ENCODE measurements around the gene CRACR2A. TPM values are rescaled to one million over a fixed set of nuclear protein-coding genes. Genes with fewer than 3 reads are reported as not detected.

The CRACR2A gene
- 10 to 100 TPM; 38.5 to 40.1 TPM for total RNA-seq

GRCh38 chr12:3752741-3753486, at the start of gene CRACR2A:
CRACR2A (minus strand) TSS chr12:3753109; CDS start chr12:3696999, 56,110 bp downstream.
- Mint-ChIP-seq H3K4me3 (peak within 1 kb of the TSS; percentile 85), H3K9me3 (ENCODE audit: insufficient read depth) (no peaks in the 10 kb centered on the region), H3K27ac (peak within 1 kb of the TSS; percentile 96), H3K36me3 (ENCODE audit: low read depth) (peaks cover 32% of the 10 kb centered on the region), H3K4me1 (ENCODE audit: low read depth) (peaks cover 54% of the 10 kb centered on the region), H3K27me3 (ENCODE audit: low read depth) (no peaks in the 10 kb centered on the region)
- ATAC-seq (peak; percentile 89), DNase-seq (peak; percentile 92)
- ChIA-PET POLR2A (interaction anchor here (0.7 to 1.6 kb wide), 9 partner anchors 9 to 896 kb away, joined by 3 to 14 read pairs (median 4); partner anchors contain the start of genes AKAP3 and NDUFA9), CTCF (interaction anchor here (0.8 to 3.1 kb wide), 13 partner anchors 10 to 453 kb away, joined by 3 to 16 read pairs (median 6); no protein-coding TSS in a partner anchor)

- ATAC-seq (no peak), DNase-seq (no peak)
- no peak overlapping the region for H3K27ac Mint-ChIP-seq
- H3K4me1 Mint-ChIP-seq (ENCODE audit: low read depth) = no peaks in the 10 kb centered on the region
- no peaks in the 10 kb centered on the region for H3K9me3 Mint-ChIP-seq (ENCODE audit: insufficient read depth)
- ChIA-PET CTCF (interaction anchor here (3.7 kb wide), 1 partner anchor 497 kb away, joined by 45 read pairs; no protein-coding TSS in a partner anchor), POLR2A (no interaction called here)
- peaks cover 3% of the 10 kb centered on the region for H3K36me3 Mint-ChIP-seq (ENCODE audit: low read depth)
- H3K27me3 Mint-ChIP-seq (ENCODE audit: low read depth) = no peaks in the 10 kb centered on the region
- H3K4me3 Mint-ChIP-seq = no peak overlapping the region
Measured at GRCh38 chr12:3797531-3798048, 44.7 kb upstream of the CRACR2A start.

- no peak for ATAC-seq
- DNase-seq = no peak
- Mint-ChIP-seq H3K27me3 (ENCODE audit: low read depth) (no peaks in the 10 kb centered on the region), H3K4me3 (no peak overlapping the region), H3K27ac (no peak overlapping the region), H3K9me3 (ENCODE audit: insufficient read depth) (no peaks in the 10 kb centered on the region), H3K36me3 (ENCODE audit: low read depth) (peaks cover 3% of the 10 kb centered on the region), H3K4me1 (ENCODE audit: low read depth) (no peaks in the 10 kb centered on the region)
- ChIA-PET POLR2A (interaction anchor here (0.6 kb wide), 1 partner anchor 354 kb away, joined by 3 read pairs; no protein-coding TSS in a partner anchor), CTCF (interaction anchor here (0.6 to 3.3 kb wide), 4 partner anchors 9 to 938 kb away, joined by 3 to 19 read pairs (median 8); no protein-coding TSS in a partner anchor)
Measured at GRCh38 chr12:3795492-3796133, 42.7 kb upstream of the CRACR2A start.

DNA sequence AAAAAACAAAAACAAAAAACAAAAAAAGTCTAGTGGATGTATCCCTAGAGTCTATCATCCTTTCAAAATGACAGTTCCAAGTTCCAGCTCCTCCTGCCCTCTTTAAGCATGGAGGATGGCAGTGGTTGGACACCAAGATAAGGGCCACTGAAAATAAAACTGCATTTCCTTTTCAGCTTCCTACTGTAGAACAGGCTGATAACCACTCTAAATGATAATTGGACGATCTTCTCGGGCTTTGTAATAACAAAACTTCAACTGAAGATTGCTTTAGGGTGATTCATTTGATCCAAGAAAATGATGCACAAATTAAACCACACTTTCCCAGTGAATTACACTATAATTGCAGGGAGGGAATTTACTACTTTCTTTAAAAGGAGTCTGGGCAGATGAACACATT, 42.2 kb upstream of the CRACR2A start:
- CTCF ChIA-PET = interaction anchor here (0.6 to 3.3 kb wide), 4 partner anchors 9 to 939 kb away, joined by 3 to 19 read pairs (median 8); no protein-coding TSS in a partner anchor
- no peaks in the 10 kb centered on the region for H3K9me3 Mint-ChIP-seq (ENCODE audit: insufficient read depth)
- H3K4me3 Mint-ChIP-seq = no peak overlapping the region
- no peak overlapping the region for H3K27ac Mint-ChIP-seq
- POLR2A ChIA-PET = interaction anchor here (0.6 kb wide), 1 partner anchor 353 kb away, joined by 3 read pairs; no protein-coding TSS in a partner anchor
- no peak for ATAC-seq
- H3K4me1 Mint-ChIP-seq (ENCODE audit: low read depth) = no peaks in the 10 kb centered on the region
- H3K36me3 Mint-ChIP-seq (ENCODE audit: low read depth) = peaks cover 3% of the 10 kb centered on the region
- DNase-seq = no peak
- H3K27me3 Mint-ChIP-seq (ENCODE audit: low read depth) = no peaks in the 10 kb centered on the region

DNA sequence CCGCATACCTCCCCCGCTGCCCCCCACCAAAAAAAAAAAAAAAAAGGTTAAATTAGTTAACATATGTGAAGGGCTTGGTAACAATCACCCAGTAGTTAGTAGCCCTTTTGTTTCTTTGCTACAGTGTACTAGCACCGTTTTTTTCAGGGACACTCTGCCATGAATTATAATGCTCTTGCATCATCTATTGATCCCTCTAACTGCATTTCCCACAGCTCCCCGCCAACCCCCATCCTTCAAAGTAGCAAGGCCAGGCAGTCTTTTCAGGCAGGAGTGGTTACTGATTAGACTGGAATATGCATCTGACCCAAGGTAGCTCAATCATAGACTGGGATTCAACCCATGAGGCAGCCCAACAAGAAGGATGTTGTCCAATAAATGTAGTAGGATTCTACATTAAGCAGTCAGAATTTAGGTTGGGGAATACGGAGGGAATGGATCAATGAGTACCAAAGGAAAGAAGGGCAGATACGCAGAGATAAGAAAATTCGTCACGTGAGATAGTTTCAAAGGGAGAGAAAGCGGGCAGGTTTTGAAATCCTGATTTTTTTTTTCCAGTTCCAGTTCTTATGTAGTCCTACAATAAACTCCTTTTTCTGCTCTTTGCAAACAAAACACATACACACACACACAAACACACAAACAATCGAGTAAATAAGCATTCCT, 39.8 kb upstream of the CRACR2A start:
- no peaks in the 10 kb centered on the region for H3K9me3 Mint-ChIP-seq (ENCODE audit: insufficient read depth)
- ChIA-PET CTCF (interaction anchor here (3.3 kb wide), 1 partner anchor 12 kb away, joined by 19 read pairs; no protein-coding TSS in a partner anchor), POLR2A (no interaction called here)
- no peaks in the 10 kb centered on the region for H3K4me1 Mint-ChIP-seq (ENCODE audit: low read depth)
- no peak overlapping the region for H3K4me3 Mint-ChIP-seq
- H3K27ac Mint-ChIP-seq = no peak overlapping the region
- ATAC-seq (no peak), DNase-seq (no peak)
- no peaks in the 10 kb centered on the region for H3K27me3 Mint-ChIP-seq (ENCODE audit: low read depth)
- H3K36me3 Mint-ChIP-seq (ENCODE audit: low read depth) = peaks cover 10% of the 10 kb centered on the region

DNA sequence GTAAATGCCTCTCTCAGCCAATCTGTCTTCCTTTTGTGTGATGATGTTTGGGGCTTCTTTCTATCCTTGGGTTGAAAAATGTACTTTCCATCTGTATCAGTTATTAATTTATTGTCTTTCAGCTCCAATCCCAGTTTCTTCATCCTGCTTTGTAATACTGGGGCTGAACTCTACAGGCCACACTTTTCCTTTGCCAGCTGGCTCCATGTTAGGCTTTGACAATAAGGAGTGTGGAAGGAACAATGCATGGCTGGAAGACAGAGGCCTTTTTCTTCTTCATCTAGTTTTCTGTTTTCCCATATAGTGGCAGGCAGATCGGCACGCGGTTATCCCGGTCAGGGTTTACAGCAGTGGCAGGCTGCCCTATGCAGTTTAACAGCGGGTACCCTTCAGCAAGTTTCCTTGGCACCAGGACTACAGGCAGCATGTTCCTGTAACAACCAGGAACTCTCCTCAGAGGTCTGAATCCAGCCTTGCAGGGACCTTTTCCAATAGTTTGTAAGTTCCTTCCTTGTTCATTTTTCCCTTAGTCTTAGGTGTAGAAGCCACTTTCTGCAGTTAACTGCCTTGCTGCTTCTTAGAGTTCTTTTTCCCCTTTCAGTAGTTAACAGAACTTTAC, 38.5 kb upstream of the CRACR2A start:
- ChIA-PET POLR2A (no interaction called here), CTCF (interaction anchor here (2.1 kb wide), 1 partner anchor 12 kb away, joined by 6 read pairs; no protein-coding TSS in a partner anchor)
- H3K4me1 Mint-ChIP-seq (ENCODE audit: low read depth) = no peaks in the 10 kb centered on the region

GRCh38 chr12:3790642-3791041, 37.7 kb upstream of the CRACR2A start:
- no peaks in the 10 kb centered on the region for H3K27me3 Mint-ChIP-seq (ENCODE audit: low read depth)
- peaks cover 21% of the 10 kb centered on the region for H3K36me3 Mint-ChIP-seq (ENCODE audit: low read depth)
- no peaks in the 10 kb centered on the region for H3K9me3 Mint-ChIP-seq (ENCODE audit: insufficient read depth)
- ATAC-seq = no peak
- no peak overlapping the region for H3K4me3 Mint-ChIP-seq
- H3K27ac Mint-ChIP-seq = no peak overlapping the region
- DNase-seq = no peak
- CTCF ChIA-PET = interaction anchor here (2.1 kb wide), 1 partner anchor 13 kb away, joined by 6 read pairs; no protein-coding TSS in a partner anchor
- POLR2A ChIA-PET = no interaction called here
- H3K4me1 Mint-ChIP-seq (ENCODE audit: low read depth) = no peaks in the 10 kb centered on the region

More for the DNA sequence above, 38.5 kb upstream of the CRACR2A start:
- no peaks in the 10 kb centered on the region for H3K9me3 Mint-ChIP-seq (ENCODE audit: insufficient read depth)
- peaks cover 20% of the 10 kb centered on the region for H3K36me3 Mint-ChIP-seq (ENCODE audit: low read depth)
- no peak for DNase-seq
- H3K27me3 Mint-ChIP-seq (ENCODE audit: low read depth) = no peaks in the 10 kb centered on the region
- no peak overlapping the region for H3K27ac Mint-ChIP-seq
- ATAC-seq = no peak
- no peak overlapping the region for H3K4me3 Mint-ChIP-seq

DNA sequence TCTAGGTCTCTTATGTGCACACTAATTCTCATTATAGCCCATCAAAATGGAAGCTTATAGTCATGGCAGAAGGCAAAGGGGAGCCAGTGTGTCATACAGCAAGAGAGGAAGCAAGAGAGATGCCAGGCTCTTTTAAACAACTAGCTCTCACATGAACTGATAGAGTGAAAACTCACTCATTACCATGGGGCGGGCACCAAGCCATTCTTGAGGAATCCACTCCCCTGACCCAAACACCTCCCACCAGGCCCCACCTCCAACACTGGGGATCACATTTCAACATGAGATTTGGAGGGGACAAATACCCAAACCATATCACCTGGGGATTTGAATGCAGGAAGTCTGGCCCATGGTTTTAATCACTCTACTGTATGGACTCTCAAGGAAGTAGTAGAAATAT, 36.9 kb upstream of the CRACR2A start:
- no peak overlapping the region for H3K4me3 Mint-ChIP-seq
- peaks cover 21% of the 10 kb centered on the region for H3K36me3 Mint-ChIP-seq (ENCODE audit: low read depth)
- H3K27ac Mint-ChIP-seq = no peak overlapping the region
- ATAC-seq = no peak
- no peaks in the 10 kb centered on the region for H3K4me1 Mint-ChIP-seq (ENCODE audit: low read depth)
- ChIA-PET POLR2A (no interaction called here), CTCF (interaction anchor here (1.5 to 3.0 kb wide), 3 partner anchors 12 to 490 kb away, joined by 6 to 9 read pairs (median 6); no protein-coding TSS in a partner anchor)
- no peaks in the 10 kb centered on the region for H3K27me3 Mint-ChIP-seq (ENCODE audit: low read depth)
- DNase-seq = no peak
- no peaks in the 10 kb centered on the region for H3K9me3 Mint-ChIP-seq (ENCODE audit: insufficient read depth)

- DNase-seq (peak; percentile 39), ATAC-seq (no peak)
- Mint-ChIP-seq H3K27me3 (ENCODE audit: low read depth) (no peaks in the 10 kb centered on the region), H3K4me3 (no peak overlapping the region), H3K27ac (no peak overlapping the region), H3K4me1 (ENCODE audit: low read depth) (peaks cover 4% of the 10 kb centered on the region), H3K9me3 (ENCODE audit: insufficient read depth) (no peaks in the 10 kb centered on the region), H3K36me3 (ENCODE audit: low read depth) (no peaks in the 10 kb centered on the region)
- CTCF ChIA-PET = interaction anchor here (0.7 to 2.5 kb wide), 16 partner anchors 12 to 477 kb away, joined by 3 to 31 read pairs (median 5); no protein-coding TSS in a partner anchor
- POLR2A ChIA-PET = no interaction called here
Measured at GRCh38 chr12:3777206-3777809, 24.4 kb upstream of the CRACR2A start.

GRCh38 chr12:3775385-3776035, 22.6 kb upstream of the CRACR2A start:
- Mint-ChIP-seq H3K27me3 (ENCODE audit: low read depth) (no peaks in the 10 kb centered on the region), H3K36me3 (ENCODE audit: low read depth) (no peaks in the 10 kb centered on the region), H3K4me1 (ENCODE audit: low read depth) (peaks cover 9% of the 10 kb centered on the region), H3K4me3 (no peak overlapping the region), H3K9me3 (ENCODE audit: insufficient read depth) (no peaks in the 10 kb centered on the region), H3K27ac (no peak overlapping the region)
- ATAC-seq (no peak), DNase-seq (no peak)
- POLR2A ChIA-PET = no interaction called here
- CTCF ChIA-PET = interaction anchor here (0.9 to 3.6 kb wide), 4 partner anchors 117 to 475 kb away, joined by 3 to 34 read pairs (median 18); no protein-coding TSS in a partner anchor

All from activated CD8-positive, alpha-beta T cell treated with anti-CD3 and anti-CD28 coated beads, Interleukin-2, amount 10 ng/mL, durations not matched to agents 7 days and 5 days (primary cell).